Activated T-cell treated with anti-CD3 and anti-CD28 coated beads, Interleukin-2, amount 50 U/mL, for 4 hours (primary cell): ENCODE data around the gene KIAA0586. TPM values are rescaled to one million over a fixed set of nuclear protein-coding genes. Genes with fewer than 3 reads are reported as not detected.

Experiments used
- total RNA-seq, 3 donors: library from RNA; stranded (reverse); gene quantifications; one replicate each; pipeline ENCODE4 v1.2.1, GENCODE V29; 2021

Gene KIAA0586
- total RNA-seq, 3 donors from 2014 or later = 8.4 to 10.1 (median 9.3) TPM

Other genes with a start within 250 kb of the KIAA0586 start
- 10 to 100 TPM; 29.0 to 35.4 (median 34.4) TPM for gene ACTR10, start 227.6 kb upstream of the KIAA0586 start, total RNA-seq
- 100 to 1,000 TPM; 485 to 528 (median 512) TPM for gene PSMA3, start 182.9 kb upstream of the KIAA0586 start, total RNA-seq
- gene ARID4A, start 129.2 kb upstream of the KIAA0586 start, total RNA-seq = 10 to 100 TPM; 12.2 to 17.4 (median 13.2) TPM
- not detected for gene TOMM20L, start 31.8 kb upstream of the KIAA0586 start, total RNA-seq
- gene TIMM9, start 188 bp upstream of the KIAA0586 start, total RNA-seq = 10 to 100 TPM; 80.4 to 82.7 (median 81.8) TPM
- gene DACT1, start 210.2 kb downstream of the KIAA0586 start, total RNA-seq = 1 to 10 TPM in 1 of 3 donors, under 1 TPM in 2; 0.49 to 2.1 (median 0.76) TPM